Uterus (tissue), 2 donors: Measurements from ENCODE around the gene STARD7.

Source experiments
- POLR2A ChIP-seq, 2 donors: fragments of 450-650 bp; IDR thresholded peaks; one replicate each; pipeline ENCODE4 v1.6.1; 2016; ENCODE audit warnings: antibody characterized with exemption in 2 of 2, mild to moderate bottlenecking in 1 of 2, moderate library complexity in 1 of 2
- TF ChIP-seq, protein P1 (sequence below), 4 experiments: fragments of 200-600 bp in 2 of 4; fragments of 450-650 bp in 2 of 4; sonication (generic) in 2 of 4; IDR thresholded peaks; one replicate each; pipeline ENCODE4 v1.5.1; 2016 to 2019; ENCODE audit warnings: antibody characterized with exemption in 4 of 4, mild to moderate bottlenecking in 2 of 4, moderate library complexity in 1 of 4

GRCh38 chr2:96251721-96252292 lies 43.2 kb upstream of the STARD7 start:
- TF ChIP-seq POLR2A (IDR thresholded peaks at IDR 0.05): no peak
- TF ChIP-seq, protein P1, sequence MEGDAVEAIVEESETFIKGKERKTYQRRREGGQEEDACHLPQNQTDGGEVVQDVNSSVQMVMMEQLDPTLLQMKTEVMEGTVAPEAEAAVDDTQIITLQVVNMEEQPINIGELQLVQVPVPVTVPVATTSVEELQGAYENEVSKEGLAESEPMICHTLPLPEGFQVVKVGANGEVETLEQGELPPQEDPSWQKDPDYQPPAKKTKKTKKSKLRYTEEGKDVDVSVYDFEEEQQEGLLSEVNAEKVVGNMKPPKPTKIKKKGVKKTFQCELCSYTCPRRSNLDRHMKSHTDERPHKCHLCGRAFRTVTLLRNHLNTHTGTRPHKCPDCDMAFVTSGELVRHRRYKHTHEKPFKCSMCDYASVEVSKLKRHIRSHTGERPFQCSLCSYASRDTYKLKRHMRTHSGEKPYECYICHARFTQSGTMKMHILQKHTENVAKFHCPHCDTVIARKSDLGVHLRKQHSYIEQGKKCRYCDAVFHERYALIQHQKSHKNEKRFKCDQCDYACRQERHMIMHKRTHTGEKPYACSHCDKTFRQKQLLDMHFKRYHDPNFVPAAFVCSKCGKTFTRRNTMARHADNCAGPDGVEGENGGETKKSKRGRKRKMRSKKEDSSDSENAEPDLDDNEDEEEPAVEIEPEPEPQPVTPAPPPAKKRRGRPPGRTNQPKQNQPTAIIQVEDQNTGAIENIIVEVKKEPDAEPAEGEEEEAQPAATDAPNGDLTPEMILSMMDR (IDR thresholded peaks at IDR 0.05): no peak
